ENCODE measurements around the gene CPB1.

The CPB1 gene

DNA sequence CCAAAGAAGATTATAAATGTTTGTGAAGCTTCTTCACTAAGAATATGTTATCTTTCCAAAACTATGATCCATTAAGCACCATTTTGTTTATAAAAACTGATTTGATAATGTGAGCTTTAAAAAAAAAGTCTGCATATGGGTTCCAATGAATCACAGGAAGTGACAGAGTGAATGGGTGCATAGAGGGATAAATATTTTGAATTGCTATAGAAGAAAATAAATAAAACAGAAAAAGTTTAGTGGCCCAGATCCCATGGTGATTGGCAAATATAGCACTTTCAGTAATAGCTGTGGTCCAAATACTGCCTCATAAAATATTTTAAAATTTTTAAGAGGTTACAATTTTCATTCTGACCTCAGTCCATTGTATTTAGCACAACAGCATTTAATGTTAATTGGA, 56.6 kb downstream of the CPB1 start:
- DNase-seq: no peak

DNA sequence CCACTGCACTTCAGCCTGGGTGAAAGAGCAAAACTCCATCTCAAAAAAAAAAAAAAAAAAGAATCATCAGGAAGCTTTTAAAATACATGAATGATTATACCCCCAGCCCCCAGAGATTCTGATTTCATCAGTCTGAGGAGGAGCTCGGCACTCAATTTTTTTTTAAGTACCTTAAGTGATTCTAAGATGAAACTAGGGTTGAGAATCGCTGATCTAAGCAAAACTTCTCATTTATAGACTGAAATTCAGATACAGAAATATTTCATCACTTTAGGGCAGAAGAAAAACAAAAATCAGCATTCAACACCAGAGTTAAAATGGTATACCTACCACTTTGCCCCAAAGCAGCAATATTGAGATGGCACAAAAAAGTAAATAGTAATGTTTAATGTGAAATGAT, 62.2 kb downstream of the CPB1 start:
- DNase-seq: no peak

DNA sequence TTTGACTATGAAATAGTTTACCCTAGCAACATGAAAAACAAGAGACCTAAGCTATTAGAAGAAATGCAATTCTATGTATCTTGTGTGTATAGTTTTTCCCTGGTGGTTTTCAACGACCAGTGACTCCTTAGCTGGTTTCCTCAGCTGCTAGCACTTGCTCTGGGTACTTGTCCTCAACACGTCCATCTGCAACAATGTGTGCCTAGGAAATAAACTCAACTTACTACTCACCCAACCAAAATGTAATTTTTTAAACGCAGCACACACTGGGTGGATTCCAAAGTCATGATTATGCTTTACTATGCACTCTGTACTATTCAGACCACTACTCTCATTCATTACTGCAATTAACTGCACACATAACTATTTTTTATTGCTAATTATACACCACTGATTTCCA, 68.5 kb downstream of the CPB1 start:
- DNase-seq: no peak

DNA sequence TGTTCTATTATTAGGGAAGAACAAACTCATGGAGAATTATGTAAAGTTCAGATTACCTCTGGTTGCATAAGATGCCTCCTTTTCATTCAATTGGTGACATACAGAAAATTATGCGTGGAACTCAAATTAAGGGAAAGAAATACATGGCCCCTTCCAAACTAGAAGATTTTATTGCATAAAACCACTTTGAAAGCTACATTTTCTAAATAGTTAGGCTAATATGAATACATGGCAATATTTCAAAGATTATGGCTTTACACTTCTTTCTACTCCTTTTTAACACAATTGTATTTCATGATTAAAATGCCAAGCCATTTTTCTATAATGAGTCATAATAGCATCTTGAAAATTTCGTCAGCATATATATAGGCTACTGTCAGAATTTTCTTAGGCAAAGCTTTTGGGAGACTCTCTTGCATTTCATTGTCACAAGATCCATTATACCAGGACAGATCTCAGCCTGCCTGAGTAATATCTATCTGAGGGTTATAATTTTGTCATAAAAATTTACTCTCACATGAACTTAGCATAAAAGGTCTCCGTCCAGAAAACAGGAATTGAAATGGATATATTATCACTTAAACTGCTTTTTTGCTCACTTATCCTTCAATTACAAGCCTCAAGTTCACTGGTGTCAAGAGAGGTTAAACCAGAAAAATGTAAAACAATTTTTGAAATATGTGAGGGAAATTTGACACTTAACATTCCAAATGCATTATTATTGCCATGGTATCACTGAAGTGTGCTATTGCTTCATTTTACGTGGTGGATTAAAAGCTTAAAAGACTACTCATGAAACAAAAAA, 74.6 kb downstream of the CPB1 start:
- no peak for DNase-seq

DNA sequence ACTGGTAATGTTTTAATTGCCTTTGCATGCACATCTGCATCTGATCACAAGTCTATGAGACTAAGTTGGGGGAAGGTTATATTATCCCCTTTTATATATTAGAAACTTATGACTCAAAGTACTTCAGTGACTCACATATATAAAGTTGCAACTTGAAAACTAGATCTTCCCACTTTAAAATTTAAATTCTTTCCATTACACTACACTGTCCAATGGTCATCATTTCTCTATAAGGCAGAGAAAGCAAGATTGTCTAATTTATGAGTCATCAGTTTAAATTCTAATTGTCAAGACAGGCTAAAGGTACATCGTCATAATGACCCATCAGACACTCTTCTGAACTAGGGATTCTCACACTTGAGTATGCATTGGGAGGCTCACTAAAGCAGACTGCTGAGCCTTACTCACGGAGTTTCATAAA, 75.4 kb downstream of the CPB1 start:
- no peak for DNase-seq

DNA sequence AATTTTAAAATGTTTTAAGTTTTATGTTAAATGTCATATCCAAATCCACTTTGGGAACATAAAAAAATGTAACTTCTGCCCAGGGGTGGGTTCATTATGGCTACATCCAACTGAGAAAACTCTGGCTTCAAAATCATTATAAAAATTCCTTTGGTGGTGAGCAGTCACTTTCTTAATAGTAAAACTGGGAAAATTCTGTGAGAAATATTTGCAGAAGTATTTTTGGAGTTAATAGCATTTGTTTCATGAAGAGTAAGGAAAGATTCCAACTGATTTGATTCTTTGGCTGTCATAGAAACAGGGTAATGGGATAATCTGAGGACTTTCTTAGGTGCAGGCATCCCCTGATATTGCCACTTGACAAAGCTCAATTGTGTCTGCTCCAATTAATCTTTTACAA, 76.3 kb downstream of the CPB1 start:
- DNase-seq: no peak

DNA sequence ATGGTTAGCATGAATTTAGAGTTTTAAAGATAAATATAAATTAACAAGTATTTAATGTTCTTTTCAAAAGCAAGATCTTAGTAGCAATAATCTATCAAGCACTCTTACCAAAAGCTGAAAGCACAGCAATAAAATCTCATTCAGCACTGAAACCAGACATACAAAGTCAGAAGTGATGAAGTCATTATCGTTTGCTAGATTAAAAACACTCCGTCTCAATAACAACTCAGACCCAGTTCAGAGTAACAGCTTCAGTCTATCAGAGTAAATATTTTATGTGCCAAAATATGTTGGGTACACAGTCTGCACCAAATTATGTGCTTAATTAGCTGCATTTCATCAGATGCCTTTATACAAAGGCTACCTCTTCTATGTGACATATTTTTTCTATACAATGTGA, 79.1 kb downstream of the CPB1 start:
- DNase-seq: no peak
